Transverse colon (tissue), 4 donors: ENCODE data around the gene TBCA. TPM values are rescaled to one million over a fixed set of nuclear protein-coding genes. Genes with fewer than 3 reads are reported as not detected.
A peak's percentile ranks its signal among the peaks of the same experiment; 100 is the strongest.

Experiments
- DNase-seq: peaks from one replicate; pipeline ENCODE4 v3.0.0-alpha.2; 2019
- H3K27ac ChIP-seq, 4 donors: fragments of 200-600 bp; sonication (generic); 2 replicates each; pipeline ENCODE4 v1.5.1; 2016 to 2018; ENCODE audit warnings: inconsistent platforms in 4 of 4
- H3K27me3 ChIP-seq: fragments of 200-600 bp; sonication (generic); 2 replicates; pipeline ENCODE4 v1.5.1; 2017; ENCODE audit warnings: inconsistent platforms
- H3K36me3 ChIP-seq, 4 donors: fragments of 200-600 bp; sonication (generic); 2 replicates each; pipeline ENCODE4 v1.5.1; 2017 to 2019; ENCODE audit warnings: inconsistent platforms in 4 of 4
- H3K4me1 ChIP-seq, 4 donors: fragments of 200-600 bp; sonication (generic); 2 replicates each; pipeline ENCODE4 v1.5.1; 2017 to 2020; ENCODE audit warnings: inconsistent platforms in 4 of 4
- H3K4me3 ChIP-seq, 4 donors: fragments of 200-600 bp; sonication (generic); 1 replicate in 1 of 4; 2 replicates in 3 of 4; pipeline versions ENCODE4 v1.5.1 to v1.6.1; 2017 to 2019; ENCODE audit warnings: inconsistent platforms in 4 of 4
- H3K9me3 ChIP-seq, 2 donors: fragments of 200-600 bp; sonication (generic); 2 replicates each; pipeline ENCODE4 v1.5.1; 2017 to 2019; ENCODE audit warnings: inconsistent platforms in 2 of 2
- EP300 ChIP-seq: sonication (generic); formaldehyde crosslinking; IDR thresholded peaks from one replicate; pipeline ENCODE4 v1.6.1; 2017; ENCODE audit warnings: antibody characterized with exemption, low read depth
- POLR2A ChIP-seq: fragments of 450-650 bp; IDR thresholded peaks from one replicate; pipeline ENCODE4 v1.6.1; 2016; ENCODE audit warnings: antibody characterized with exemption, mild to moderate bottlenecking, moderate library complexity
- POLR2AphosphoS5 ChIP-seq, 3 donors: sonication (generic); formaldehyde crosslinking; IDR thresholded peaks; one replicate each; pipeline ENCODE4 v1.6.1; 2016; ENCODE audit warnings: antibody characterized with exemption in 3 of 3
- WGBS, 2 donors: methylation state at CpG; one replicate each; pipeline ENCODE4 v1.1.5; 2018; ENCODE audit warnings: low coverage in 1 of 2; 5-methylcytosine and 5-hydroxymethylcytosine counted together
- in situ Hi-C, 4 donors: fragments of 200-750 bp; cut with MboI; loops; one replicate each; pipeline versions ENCODE4 v1.15.0 to v1.15.1; 2017; ENCODE audit warnings: low sequenced_read_pairs in 3 of 4, low pct_ligation_motif_present in 1 of 4, low pct_unique_long_range_greater_than_20kb in 1 of 4
- intact Hi-C: fragments of 100-400 bp; cut with DNase I; formaldehyde crosslinking; loops from one replicate; pipeline ENCODE4 v1.15.1; 2023; ENCODE audit warnings: low total_unique reads
- total RNA-seq, 4 donors: library from RNA; depleted of rRNA; stranded (reverse); fragments of >200 nt; gene quantifications; one replicate each; pipeline ENCODE4 v1.1.0, GENCODE V29; 2016
- TF ChIP-seq, protein P1 (sequence below), 5 experiments: fragments of 200-600 bp in 3 of 5; fragments of 450-650 bp in 2 of 5; sonication (generic) in 3 of 5; IDR thresholded peaks; 1 replicate in 2 of 5; 2 replicates in 3 of 5; pipeline ENCODE4 v1.5.1; 2016 to 2017; ENCODE audit warnings: antibody characterized with exemption in 5 of 5, inconsistent platforms in 3 of 5, mild to moderate bottlenecking in 2 of 5, moderate library complexity in 1 of 5

Gene TBCA
- total RNA-seq, 4 donors from 2014 or later, result 16.1 to 125 (median 51.8) TPM

DNA sequence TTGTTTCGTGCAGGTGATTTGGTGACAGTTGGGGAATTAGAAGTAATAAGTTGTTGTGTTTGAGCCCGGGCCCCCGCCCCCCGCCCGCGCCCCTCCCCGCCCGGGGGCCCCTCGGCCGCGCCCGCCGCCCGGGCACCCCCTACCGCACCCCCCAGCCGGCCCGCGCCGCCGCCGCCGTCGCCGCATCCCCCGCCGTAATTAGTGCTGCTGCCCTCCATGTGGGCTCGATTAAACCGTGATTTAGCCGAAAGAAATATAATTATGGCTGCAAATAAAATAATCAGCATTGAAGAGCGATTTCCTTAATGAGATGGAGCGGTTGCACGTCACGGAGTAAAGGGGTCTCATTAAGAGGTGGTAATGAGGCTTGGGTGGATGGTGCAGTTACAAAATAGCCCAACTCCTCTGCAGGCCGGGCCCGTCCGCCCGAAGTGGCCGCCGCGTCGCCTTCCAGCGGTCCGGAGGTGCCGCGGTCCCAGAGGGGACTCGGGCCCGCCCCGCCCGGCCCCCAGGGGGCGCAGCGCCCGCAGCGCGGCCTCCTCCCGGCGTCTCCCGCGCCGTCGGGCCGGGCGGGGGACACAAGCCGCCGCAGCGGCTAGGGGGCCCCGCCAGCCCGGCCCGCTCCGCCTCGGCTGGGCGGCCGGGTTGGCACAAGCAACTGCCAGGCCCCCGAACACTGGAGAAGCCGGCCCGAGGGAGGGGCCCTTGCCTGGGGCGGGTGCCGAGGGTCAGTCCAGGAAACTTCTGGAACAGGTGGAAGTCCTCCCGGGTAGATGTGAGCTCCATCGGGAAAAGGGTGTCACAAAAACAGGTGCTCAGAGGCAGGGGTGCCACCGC is 130.8 kb downstream of the TBCA start:
- Histone ChIP-seq H3K9me3 (no peaks in the 10 kb centered on the region), H3K36me3 (no peaks in the 10 kb centered on the region), H3K4me1 (peaks cover 4 to 24% (median 10%) of the 10 kb centered on the region in 4 donors), H3K27me3 (peaks cover 96% of the 10 kb centered on the region), H3K27ac (no peak overlapping the region), H3K4me3 (peak overlapping the region in 1 of 4 donors; percentile 40)
- in situ Hi-C loops (loop anchor here in 1 of 4 donors (25.0 kb wide), 1 partner anchor 367 kb away; no protein-coding TSS in a partner anchor), intact Hi-C loops (no loop called here)
- no peak for TF ChIP-seq POLR2AphosphoS5 (IDR thresholded peaks at IDR 0.05)
- TF ChIP-seq, protein P1, sequence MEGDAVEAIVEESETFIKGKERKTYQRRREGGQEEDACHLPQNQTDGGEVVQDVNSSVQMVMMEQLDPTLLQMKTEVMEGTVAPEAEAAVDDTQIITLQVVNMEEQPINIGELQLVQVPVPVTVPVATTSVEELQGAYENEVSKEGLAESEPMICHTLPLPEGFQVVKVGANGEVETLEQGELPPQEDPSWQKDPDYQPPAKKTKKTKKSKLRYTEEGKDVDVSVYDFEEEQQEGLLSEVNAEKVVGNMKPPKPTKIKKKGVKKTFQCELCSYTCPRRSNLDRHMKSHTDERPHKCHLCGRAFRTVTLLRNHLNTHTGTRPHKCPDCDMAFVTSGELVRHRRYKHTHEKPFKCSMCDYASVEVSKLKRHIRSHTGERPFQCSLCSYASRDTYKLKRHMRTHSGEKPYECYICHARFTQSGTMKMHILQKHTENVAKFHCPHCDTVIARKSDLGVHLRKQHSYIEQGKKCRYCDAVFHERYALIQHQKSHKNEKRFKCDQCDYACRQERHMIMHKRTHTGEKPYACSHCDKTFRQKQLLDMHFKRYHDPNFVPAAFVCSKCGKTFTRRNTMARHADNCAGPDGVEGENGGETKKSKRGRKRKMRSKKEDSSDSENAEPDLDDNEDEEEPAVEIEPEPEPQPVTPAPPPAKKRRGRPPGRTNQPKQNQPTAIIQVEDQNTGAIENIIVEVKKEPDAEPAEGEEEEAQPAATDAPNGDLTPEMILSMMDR (IDR thresholded peaks at IDR 0.05), result peak in 3 of 5 experiments; percentile 43 to 56 (median 49)
- WGBS, 2 donors, result 2% methylated on average over 7 to 58 of the region's 80 CpGs
- DNase-seq, result peak; percentile 44

DNA sequence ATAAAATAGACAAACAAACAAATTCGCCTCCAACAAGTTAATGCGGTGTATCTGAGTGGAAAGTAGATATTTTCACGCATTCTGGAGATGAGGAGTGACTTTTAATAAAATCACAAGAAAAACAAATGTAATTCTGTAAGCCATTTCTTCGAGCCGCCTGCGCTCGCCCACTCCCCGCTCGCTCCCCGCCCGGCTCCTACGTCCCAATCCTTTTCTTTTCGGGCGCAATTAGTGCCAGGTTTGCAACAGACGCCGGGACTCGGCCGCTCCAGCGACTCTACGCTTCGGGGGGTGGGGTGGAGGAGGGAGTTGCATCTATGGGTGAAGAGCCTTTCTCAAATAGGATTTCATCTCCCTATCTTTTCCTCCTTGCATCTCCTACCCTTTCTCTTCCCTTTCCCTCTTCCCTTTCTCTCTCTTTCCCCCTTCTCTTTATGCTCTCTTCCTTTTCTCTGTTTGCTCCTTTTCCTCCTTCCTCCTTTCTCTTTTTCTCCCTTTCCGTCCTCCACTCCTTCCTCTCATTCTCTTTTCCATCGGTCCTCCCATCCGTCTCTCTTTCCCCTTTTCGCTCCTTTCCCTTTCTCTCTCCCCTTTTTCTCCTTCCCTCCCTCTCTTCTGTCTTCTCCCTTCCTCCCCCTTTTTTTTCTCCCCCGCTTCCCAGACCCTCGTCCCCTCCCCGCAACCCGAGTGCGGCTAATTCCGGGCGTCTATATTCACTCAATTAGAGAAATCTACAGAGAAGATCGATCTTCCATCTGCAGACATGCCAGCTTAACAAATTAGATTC is 131.6 kb downstream of the TBCA start:
- in situ Hi-C loops (loop anchor here in 1 of 4 donors (25.0 kb wide), 1 partner anchor 368 kb away; no protein-coding TSS in a partner anchor), intact Hi-C loops (no loop called here)
- DNase-seq, result no peak
- peaks cover 4 to 27% (median 10%) of the 10 kb centered on the region in 4 donors for H3K4me1 ChIP-seq
- no peak overlapping the region for H3K27ac ChIP-seq
- peak overlapping the region in 1 of 4 donors; percentile 40 for H3K4me3 ChIP-seq
- 16 to 19% methylated on average over 28 to 33 of the region's 33 CpGs for WGBS, 2 donors
- TF ChIP-seq EP300 (no peak), POLR2AphosphoS5 (IDR thresholded peaks at IDR 0.05) (no peak), POLR2A (no peak)
- TF ChIP-seq, protein P1 (IDR thresholded peaks at IDR 0.05), result no peak
- no peaks in the 10 kb centered on the region for H3K9me3 ChIP-seq
- H3K27me3 ChIP-seq, result peaks cover 97% of the 10 kb centered on the region
- H3K36me3 ChIP-seq, result no peaks in the 10 kb centered on the region

DNA sequence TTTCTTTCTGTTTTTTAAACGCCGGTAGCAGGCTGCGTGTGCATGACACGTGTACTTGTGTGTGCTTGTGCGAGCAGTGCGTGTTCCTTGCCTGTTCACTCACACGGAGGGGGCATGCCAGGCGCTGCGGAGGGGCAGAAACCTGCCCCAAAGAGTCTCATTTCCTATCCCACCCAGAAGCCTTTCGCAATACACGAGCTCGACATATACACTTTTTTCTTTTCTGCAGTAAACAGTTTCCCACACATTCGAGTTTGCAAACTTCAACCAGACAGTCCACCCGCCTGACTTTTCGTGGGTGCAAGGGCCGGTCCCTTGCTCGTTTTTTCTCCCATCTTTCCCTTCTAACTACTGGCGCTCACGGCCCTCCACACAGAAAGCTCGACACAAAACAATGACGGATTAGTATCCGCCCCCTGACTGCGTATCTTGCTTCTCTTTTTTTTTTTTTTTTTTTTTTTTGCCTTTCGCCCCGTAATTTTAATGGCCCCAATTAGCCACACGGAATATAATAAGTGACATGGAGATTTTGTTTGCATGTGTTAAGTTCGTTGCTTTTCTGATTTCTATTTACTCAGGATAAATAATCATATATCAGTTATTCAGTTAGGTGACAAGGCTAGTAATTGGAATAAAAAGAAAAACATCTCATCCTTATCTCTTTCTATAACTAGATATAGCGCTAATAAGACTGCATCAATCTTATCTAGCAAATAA is 132.3 kb downstream of the TBCA start:
- Histone ChIP-seq H3K27me3 (peaks cover 100% of the 10 kb centered on the region), H3K36me3 (no peaks in the 10 kb centered on the region), H3K4me1 (peaks cover 4 to 31% (median 12%) of the 10 kb centered on the region in 4 donors), H3K4me3 (no peak overlapping the region), H3K27ac (no peak overlapping the region), H3K9me3 (no peaks in the 10 kb centered on the region)
- TF ChIP-seq POLR2A, result no peak
- TF ChIP-seq EP300, result no peak
- TF ChIP-seq, protein P1 (IDR thresholded peaks at IDR 0.05), result no peak
- TF ChIP-seq POLR2AphosphoS5 (IDR thresholded peaks at IDR 0.05), result no peak
- DNase-seq, result no peak
- in situ Hi-C loops (loop anchor here in 1 of 4 donors (25.0 kb wide), 1 partner anchor 368 kb away; no protein-coding TSS in a partner anchor), intact Hi-C loops (no loop called here)
- 14 to 15% methylated on average over 16 to 28 of the region's 28 CpGs for WGBS, 2 donors
